D721Med (cell line): Measurements from ENCODE around the gene CHMP4A.
A peak's percentile ranks its signal among the peaks of the same experiment; 100 is the strongest.

Experiments
- DNase-seq: peaks from one replicate; pipeline ENCODE4 v3.0.0; 2011; ENCODE audit warnings: low spot score; ENCODE audit not compliant: insufficient read length
- FAIRE-seq: peaks from 2 replicates; lab custom pipeline; 2011; peaks lifted over from hg19 to GRCh38; lab: Jason Lieb, UNC
- TF ChIP-seq, protein P1 (sequence below): IDR thresholded peaks from 2 replicates; pipeline ENCODE4 v1.5.1; 2012; ENCODE audit warnings: mild to moderate bottlenecking, control low read depth; ENCODE audit not compliant: insufficient read depth; ENCODE audit errors: missing control alignments

The CHMP4A gene

DNA sequence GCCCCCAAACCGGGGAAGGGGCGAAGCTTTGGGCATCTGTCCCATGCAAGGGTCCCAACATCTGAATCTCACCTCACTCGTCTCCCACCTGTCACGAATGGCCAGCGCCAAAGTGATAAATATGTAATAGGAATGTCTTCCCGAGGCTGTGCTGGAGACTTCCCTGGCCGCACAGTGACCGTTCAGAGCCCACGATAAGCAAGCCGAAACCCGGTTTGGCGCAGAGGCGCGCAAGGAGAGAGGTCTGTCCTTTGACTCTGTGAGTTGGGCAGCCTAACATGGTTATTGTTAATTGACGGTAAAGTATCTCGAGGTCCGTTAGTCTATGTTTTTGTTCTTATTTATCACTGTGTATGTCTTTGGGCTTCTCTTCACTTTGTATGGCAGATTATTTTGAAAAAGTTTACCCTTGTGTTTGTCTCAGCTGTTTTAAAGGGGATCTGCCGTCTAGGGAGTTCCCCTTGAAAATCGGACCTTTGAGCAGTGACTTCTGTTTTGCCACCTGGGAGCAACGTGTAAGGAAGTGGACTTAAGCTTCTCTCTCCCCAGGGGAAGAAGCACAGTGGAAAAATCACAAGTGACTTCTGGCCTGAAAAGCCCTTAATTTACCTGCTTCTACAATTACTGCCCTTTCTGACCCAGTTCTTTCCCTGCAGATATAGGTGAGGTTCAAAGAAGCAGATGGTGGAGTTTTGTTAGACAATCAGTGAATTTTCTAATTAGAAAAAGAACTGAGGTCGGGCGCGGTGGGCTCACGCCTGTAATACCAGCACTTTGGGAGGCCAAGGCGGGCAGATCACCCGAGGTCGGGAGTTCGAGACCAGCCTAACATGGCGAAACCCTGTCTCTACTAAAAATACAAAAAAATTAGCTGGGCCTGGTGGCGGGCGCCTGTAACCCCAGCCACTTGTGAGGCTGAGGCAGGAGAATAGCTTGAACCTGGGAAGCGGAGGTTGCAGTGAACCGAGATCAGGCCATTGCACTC is 16.9 kb downstream of the CHMP4A start:
- FAIRE-seq, result no peak
- TF ChIP-seq, protein P1, sequence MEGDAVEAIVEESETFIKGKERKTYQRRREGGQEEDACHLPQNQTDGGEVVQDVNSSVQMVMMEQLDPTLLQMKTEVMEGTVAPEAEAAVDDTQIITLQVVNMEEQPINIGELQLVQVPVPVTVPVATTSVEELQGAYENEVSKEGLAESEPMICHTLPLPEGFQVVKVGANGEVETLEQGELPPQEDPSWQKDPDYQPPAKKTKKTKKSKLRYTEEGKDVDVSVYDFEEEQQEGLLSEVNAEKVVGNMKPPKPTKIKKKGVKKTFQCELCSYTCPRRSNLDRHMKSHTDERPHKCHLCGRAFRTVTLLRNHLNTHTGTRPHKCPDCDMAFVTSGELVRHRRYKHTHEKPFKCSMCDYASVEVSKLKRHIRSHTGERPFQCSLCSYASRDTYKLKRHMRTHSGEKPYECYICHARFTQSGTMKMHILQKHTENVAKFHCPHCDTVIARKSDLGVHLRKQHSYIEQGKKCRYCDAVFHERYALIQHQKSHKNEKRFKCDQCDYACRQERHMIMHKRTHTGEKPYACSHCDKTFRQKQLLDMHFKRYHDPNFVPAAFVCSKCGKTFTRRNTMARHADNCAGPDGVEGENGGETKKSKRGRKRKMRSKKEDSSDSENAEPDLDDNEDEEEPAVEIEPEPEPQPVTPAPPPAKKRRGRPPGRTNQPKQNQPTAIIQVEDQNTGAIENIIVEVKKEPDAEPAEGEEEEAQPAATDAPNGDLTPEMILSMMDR, result no peak
- no peak for DNase-seq

DNA sequence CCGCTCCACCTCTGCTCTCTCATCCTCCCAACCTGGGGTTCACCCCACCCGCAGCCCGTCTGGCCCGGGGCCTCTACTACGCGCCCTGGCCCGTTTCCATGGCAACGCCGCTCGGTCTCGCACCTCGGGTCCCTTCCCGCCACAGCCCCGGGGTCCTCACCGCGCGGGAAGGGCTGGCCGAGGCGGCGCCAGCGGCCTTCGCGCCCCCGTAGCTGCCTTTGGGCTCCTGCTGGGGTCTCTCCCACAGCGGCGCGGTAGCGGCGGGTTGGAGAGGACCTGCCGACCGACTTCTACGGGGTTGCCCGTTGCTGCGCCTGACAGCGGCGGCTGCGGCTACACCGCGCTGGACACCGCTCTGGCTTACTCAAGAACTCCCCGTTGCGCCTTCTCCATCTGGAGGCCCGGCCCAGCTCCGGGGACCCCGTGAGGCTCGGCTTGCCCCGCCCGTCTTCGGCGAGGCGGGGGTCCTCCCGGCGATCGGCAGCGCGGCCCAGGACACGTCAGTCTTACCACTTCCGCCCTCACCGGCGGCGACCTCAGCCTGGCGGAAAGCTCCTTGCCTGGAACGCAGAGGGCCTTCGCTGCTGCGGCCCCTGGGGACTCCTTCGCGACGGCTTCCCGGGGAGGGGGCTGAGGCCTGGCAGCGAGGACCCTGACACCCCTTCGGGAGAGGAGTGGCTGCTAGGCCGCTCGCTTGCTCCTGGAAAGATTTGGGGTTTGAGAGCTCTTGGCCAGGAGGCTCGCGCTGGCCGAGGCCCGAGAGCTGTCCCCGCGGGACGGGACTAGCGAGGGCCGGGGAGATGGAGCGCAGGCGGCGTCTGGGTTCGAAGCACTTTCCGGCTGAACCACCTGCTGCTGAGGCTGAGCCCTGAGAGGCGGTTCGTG is 17.9 kb downstream of the CHMP4A start, which contains the start of gene TM9SF1:
TSS of gene TM9SF1 (minus strand) at position 256 of the 885 bp plus-strand sequence. CDS start 422 bp downstream, outside the sequence.
- FAIRE-seq, result no peak
- TF ChIP-seq, protein P1, result no peak
- DNase-seq, result peak; percentile 91

DNA sequence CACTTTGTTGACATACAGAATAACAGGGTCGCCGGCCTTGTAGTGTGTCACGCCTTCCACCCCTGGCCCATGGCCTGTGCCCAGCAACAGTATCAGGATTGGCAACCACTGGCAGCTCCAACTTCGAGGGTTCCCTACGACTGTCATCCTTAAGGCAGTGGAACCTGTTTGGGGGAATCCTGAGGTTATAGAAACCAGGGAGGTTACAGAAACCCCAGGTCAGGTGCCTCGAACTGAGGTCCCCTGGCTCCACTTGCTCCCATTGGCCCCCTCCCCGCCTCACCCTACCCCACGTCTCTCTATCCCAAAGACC is 18.5 kb downstream of the CHMP4A start:
- no peak for DNase-seq
- no peak for FAIRE-seq

DNA sequence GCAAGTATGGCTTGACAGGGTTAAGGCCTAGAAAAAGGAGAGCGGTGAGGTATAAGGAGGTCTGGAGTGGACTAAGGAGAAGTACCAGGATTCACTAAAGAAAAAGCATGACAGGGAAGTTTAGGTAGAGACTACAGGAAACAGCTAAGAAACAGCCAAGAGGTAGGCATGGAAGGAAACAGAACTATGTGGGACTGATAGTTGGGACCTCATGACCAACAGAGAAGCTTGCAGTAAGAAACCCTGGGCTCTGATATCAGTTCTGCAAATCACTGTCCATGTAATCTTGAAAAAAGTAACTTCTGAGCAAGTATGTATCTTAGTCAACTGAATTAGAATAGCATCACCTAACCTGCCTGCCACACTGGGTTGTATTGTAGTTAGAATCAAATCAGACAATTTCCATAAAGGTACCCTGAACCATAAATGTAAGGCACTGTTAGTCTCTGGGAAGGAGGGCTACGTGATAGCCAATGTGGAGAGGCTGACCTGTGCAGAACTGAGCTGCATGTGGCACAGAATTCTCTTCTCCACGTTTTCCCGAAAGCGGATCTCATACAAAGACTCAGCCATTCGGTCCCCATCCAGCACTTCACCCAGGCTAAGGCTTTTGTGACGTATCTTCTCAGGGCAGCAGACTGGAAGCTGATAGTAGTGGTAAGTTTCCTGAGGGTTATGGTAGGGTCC is 19.0 kb downstream of the CHMP4A start:
- FAIRE-seq (no peak), DNase-seq (no peak)
- TF ChIP-seq, protein P1, result no peak

More for the DNA sequence above, 18.5 kb downstream of the CHMP4A start:
- TF ChIP-seq, protein P1, result no peak

DNA sequence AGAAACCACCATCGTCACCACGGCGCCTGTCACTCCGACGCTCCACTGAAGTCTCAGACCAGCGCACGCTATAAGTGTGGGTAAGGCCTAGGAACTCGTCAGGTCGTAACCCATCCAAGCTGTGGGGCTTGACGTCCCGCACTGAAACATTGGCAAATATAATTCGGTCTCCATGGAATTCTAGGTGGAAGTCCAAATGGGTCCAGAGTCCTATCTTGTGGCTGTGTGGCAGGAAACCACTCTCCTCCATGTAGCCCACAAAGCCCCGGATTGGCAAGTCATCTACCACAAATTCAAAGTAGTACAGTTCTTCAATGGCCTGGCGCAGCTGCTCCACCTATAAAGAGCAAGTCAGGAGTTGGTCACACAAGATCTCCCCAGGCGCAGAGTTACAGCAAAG is 20.4 kb downstream of the CHMP4A start:
- FAIRE-seq (no peak), DNase-seq (no peak)
- TF ChIP-seq, protein P1, result no peak

DNA sequence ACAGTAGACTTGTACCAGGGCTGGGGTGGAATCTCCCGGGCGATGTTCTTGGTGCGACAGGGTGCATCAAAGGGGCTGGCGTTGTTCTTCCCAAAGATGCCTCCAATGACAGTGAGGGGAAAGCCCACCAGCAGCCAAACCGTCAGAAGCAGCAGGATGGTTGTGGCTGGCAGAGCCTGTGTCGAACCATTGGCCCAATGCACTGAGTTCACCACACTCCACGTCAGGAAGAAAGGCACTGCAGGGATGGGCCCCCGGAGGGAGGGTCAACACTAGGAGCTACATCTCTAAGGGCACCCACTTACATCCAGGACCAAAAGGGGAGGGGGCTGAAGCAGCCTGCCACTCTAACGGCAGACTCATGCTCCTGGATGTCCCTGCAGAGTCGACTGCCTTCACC is 22.9 kb downstream of the CHMP4A start:
- DNase-seq (no peak), FAIRE-seq (no peak)
- TF ChIP-seq, protein P1, result no peak
